ENCODE measurements around the gene ADAMTSL2. TPM values are rescaled to one million over a fixed set of nuclear protein-coding genes. Genes with fewer than 3 reads are reported as not detected.

ADAMTSL2 gene
- polyA plus RNA-seq, 4 donors, result 1.7 to 38.7 (median 2.5) TPM

- DNase-seq (ENCODE audit: low read depth in 4 of 4, low spot score in 3 of 4), result no peak
These were observed 49.1 kb downstream of the ADAMTSL2 start for GRCh38 chr9:133583586-133583985.

GRCh38 chr9:133584167-133584558 is 49.7 kb downstream of the ADAMTSL2 start:
- no peak for DNase-seq (ENCODE audit: low read depth in 4 of 4, low spot score in 3 of 4)

GRCh38 chr9:133584559-133585476 is 50.3 kb downstream of the ADAMTSL2 start:
- no peak for DNase-seq (ENCODE audit: low read depth in 4 of 4, low spot score in 3 of 4)

- peak in 1 of 4 donors; percentile 52 for DNase-seq (ENCODE audit: low read depth in 4 of 4, low spot score in 3 of 4)
These were observed 51.2 kb downstream of the ADAMTSL2 start for GRCh38 chr9:133585481-133586351.

- no peak for DNase-seq (ENCODE audit: low read depth in 4 of 4, low spot score in 3 of 4)
These were observed 52.5 kb downstream of the ADAMTSL2 start for GRCh38 chr9:133587051-133587450.

- DNase-seq (ENCODE audit: low read depth in 4 of 4, low spot score in 3 of 4), result no peak
These were observed 53.0 kb downstream of the ADAMTSL2 start for GRCh38 chr9:133587466-133587865.

GRCh38 chr9:133589454-133590227 is 55.1 kb downstream of the ADAMTSL2 start:
- DNase-seq (ENCODE audit: low read depth in 4 of 4, low spot score in 3 of 4), result no peak

- no peak for DNase-seq (ENCODE audit: low read depth in 4 of 4, low spot score in 3 of 4)
These were observed 55.8 kb downstream of the ADAMTSL2 start for GRCh38 chr9:133590231-133590855.

GRCh38 chr9:133591116-133591910 is 56.8 kb downstream of the ADAMTSL2 start:
- DNase-seq (ENCODE audit: low read depth in 4 of 4, low spot score in 3 of 4), result no peak

GRCh38 chr9:133591985-133592384 is 57.5 kb downstream of the ADAMTSL2 start:
- DNase-seq (ENCODE audit: low read depth in 4 of 4, low spot score in 3 of 4), result no peak

GRCh38 chr9:133592731-133593409 is 58.4 kb downstream of the ADAMTSL2 start:
- DNase-seq (ENCODE audit: low read depth in 4 of 4, low spot score in 3 of 4), result no peak

- DNase-seq (ENCODE audit: low read depth in 4 of 4, low spot score in 3 of 4), result no peak
These were observed 59.2 kb downstream of the ADAMTSL2 start for GRCh38 chr9:133593587-133594253.

- no peak for DNase-seq (ENCODE audit: low read depth in 4 of 4, low spot score in 3 of 4)
These were observed 59.8 kb downstream of the ADAMTSL2 start for GRCh38 chr9:133594310-133594709.

- no peak for DNase-seq (ENCODE audit: low read depth in 4 of 4, low spot score in 3 of 4)
These were observed 61.4 kb downstream of the ADAMTSL2 start for GRCh38 chr9:133595910-133596309.

GRCh38 chr9:133597316-133597957 is 62.9 kb downstream of the ADAMTSL2 start:
- DNase-seq (ENCODE audit: low read depth in 4 of 4, low spot score in 3 of 4), result no peak

- DNase-seq (ENCODE audit: low read depth in 4 of 4, low spot score in 3 of 4), result no peak
These were observed 64.5 kb downstream of the ADAMTSL2 start for GRCh38 chr9:133598978-133599377.

GRCh38 chr9:133599470-133600173 is 65.1 kb downstream of the ADAMTSL2 start:
- no peak for DNase-seq (ENCODE audit: low read depth in 4 of 4, low spot score in 3 of 4)

Data from left renal pelvis (tissue), 4 donors.